K562 (cell line): ENCODE measurements around the gene ZSCAN26. TPM values are rescaled to one million over a fixed set of nuclear protein-coding genes. Genes with fewer than 3 reads are reported as not detected.

Source experiments
- CCNT2 ChIP-seq: IDR thresholded peaks from 2 replicates; pipeline ENCODE4 v1.6.1; 2011; ENCODE audit warnings: borderline replicate concordance, low read depth, mild to moderate bottlenecking, moderate library complexity, mixed read lengths, low read length; ENCODE audit not compliant: insufficient read length; ENCODE audit errors: extremely low read depth
- CTBP1 ChIP-seq: fragments of 450-650 bp; IDR thresholded peaks from 2 replicates; pipeline ENCODE4 v1.6.1; 2016; ENCODE audit warnings: borderline replicate concordance
- DIDO1 ChIP-seq: fragments of 450-650 bp; IDR thresholded peaks from 2 replicates; pipeline ENCODE4 v1.6.1; 2016; ENCODE audit warnings: low read depth, missing biosample characterization, missing genetic modification characterization
- GTF2E2 ChIP-seq: fragments of 200-800 bp; sonication (Bioruptor generic); IDR thresholded peaks from 2 replicates; pipeline ENCODE4 v1.6.1; 2016; ENCODE audit warnings: missing genetic modification characterization, missing compliant biosample characterization
- HNRNPLL ChIP-seq: fragments of 200-400 bp; formaldehyde crosslinking; IDR thresholded peaks from 2 replicates; pipeline ENCODE4 v1.6.1; 2017; ENCODE audit warnings: low read length, low read depth, mild to moderate bottlenecking; ENCODE audit not compliant: poor library complexity, severe bottlenecking
- MTA3 ChIP-seq: fragments of 450-650 bp; formaldehyde crosslinking; IDR thresholded peaks from 2 replicates; pipeline ENCODE4 v1.6.1; 2017; ENCODE audit warnings: mild to moderate bottlenecking, borderline replicate concordance
- SP1 ChIP-seq: sonication (generic); formaldehyde crosslinking; IDR thresholded peaks from 2 replicates; pipeline ENCODE4 v1.8.1; 2022; ENCODE audit warnings: mild to moderate bottlenecking, missing genetic modification reagents
- XRCC3 ChIP-seq: fragments of 450-650 bp; IDR thresholded peaks from 2 replicates; pipeline ENCODE4 v1.6.1; 2017; ENCODE audit warnings: mild to moderate bottlenecking, moderate library complexity
- ZNF197 ChIP-seq: fragments of 200-800 bp; sonication (Bioruptor generic); IDR thresholded peaks from 2 replicates; pipeline ENCODE4 v1.6.1; 2016; ENCODE audit warnings: low read depth, missing genetic modification characterization, missing compliant biosample characterization
- polyA plus RNA-seq, 8 experiments: library from polyadenylated mRNA; depleted of rRNA in 4 of 8; stranded (reverse) in 5 of 8; unstranded in 3 of 8; fragments of >200 nt; fragmentation: Nextera tagmentation in 2 of 8; fragmentation: Illumina TruSeq in 1 of 8; extraction: Ambion mirVana in 2 of 8; extraction: Trizol in 1 of 8; gene quantifications; 2 replicates each; pipeline versions ENCODE4 v1.2.1 to v1.2.3, GENCODE V29; 2011 to 2014; ENCODE audit warnings: inconsistent platforms in 1 of 8, missing spikeins in 1 of 8
- total RNA-seq, 7 experiments: library from RNA; depleted of rRNA in 6 of 7; stranded (reverse); fragments of >200 nt in 6 of 7; fragmentation: Illumina TruSeq in 2 of 7; extraction: Trizol in 2 of 7; gene quantifications; 2 replicates each; pipeline versions ENCODE4 v1.2.1 to v1.2.3, GENCODE V29; 2011 to 2021; ENCODE audit warnings: low replicate concordance in 1 of 7
- TF ChIP-seq, protein P1 (sequence below), 2 experiments: fragments of 450-650 bp; IDR thresholded peaks; 2 replicates each; pipeline ENCODE4 v1.6.1; 2016; ENCODE audit warnings: mild to moderate bottlenecking in 2 of 2, borderline replicate concordance in 1 of 2, low read depth in 1 of 2, moderate library complexity in 1 of 2

Gene ZSCAN26
- total and polyA plus RNA-seq, 9 of the 15 experiments (the other 6 are each of a cell fraction or from before 2014, with no cell fraction given): 5.9 to 14.2 (median 10.5) TPM

DNA sequence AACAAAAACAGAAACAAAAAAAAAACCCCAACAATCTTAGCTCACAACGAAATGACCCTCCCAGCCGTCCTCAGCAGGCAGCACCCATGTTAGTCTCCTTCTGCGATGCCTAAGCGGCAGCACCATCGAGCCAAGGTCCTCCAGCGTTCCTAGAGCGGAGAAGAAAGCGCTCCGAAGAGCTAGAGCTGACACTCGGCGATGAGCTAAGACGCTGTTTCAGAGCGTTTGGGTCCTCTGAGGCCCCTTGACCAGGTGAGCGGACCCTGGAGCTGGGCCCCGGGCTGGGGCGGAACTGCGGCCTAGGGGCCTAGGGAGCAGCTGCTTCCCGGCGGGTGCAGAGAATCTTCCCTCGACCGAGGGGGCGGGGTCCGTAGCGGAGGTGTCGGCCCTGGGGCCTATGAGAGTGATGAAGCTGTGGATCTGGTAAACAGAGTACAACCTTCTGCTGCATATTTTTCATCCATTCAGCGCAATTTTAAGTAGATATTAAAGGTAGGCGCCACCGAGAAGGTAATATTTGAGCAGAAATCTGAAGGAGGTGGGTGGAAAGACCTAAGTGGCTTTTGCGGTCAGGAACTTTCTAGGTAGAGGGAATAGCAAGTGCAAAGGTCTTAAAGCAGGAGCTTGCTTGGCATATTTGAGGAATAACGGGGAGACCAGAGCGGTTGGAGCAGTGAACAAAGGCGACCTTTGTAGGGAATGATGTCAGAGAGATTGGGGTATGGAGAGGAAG, at the start of gene ZSCAN26 (continued):
- TF ChIP-seq GTF2E2 (peak; percentile 98), CCNT2 (peak; percentile 54), XRCC3 (no peak), ZNF197 (CRISPR knock-in tag) (peak; percentile 69; the same call in 1 of the 2 replicates), SP1 (CRISPR knock-in tag) (peak; percentile 85), HNRNPLL (peak; percentile 40), MTA3 (peak; percentile 91; the same call in 1 of the 2 replicates), CTBP1 (peak; percentile 92), DIDO1 (tag) (peak; percentile 92)
- TF ChIP-seq, protein P1, sequence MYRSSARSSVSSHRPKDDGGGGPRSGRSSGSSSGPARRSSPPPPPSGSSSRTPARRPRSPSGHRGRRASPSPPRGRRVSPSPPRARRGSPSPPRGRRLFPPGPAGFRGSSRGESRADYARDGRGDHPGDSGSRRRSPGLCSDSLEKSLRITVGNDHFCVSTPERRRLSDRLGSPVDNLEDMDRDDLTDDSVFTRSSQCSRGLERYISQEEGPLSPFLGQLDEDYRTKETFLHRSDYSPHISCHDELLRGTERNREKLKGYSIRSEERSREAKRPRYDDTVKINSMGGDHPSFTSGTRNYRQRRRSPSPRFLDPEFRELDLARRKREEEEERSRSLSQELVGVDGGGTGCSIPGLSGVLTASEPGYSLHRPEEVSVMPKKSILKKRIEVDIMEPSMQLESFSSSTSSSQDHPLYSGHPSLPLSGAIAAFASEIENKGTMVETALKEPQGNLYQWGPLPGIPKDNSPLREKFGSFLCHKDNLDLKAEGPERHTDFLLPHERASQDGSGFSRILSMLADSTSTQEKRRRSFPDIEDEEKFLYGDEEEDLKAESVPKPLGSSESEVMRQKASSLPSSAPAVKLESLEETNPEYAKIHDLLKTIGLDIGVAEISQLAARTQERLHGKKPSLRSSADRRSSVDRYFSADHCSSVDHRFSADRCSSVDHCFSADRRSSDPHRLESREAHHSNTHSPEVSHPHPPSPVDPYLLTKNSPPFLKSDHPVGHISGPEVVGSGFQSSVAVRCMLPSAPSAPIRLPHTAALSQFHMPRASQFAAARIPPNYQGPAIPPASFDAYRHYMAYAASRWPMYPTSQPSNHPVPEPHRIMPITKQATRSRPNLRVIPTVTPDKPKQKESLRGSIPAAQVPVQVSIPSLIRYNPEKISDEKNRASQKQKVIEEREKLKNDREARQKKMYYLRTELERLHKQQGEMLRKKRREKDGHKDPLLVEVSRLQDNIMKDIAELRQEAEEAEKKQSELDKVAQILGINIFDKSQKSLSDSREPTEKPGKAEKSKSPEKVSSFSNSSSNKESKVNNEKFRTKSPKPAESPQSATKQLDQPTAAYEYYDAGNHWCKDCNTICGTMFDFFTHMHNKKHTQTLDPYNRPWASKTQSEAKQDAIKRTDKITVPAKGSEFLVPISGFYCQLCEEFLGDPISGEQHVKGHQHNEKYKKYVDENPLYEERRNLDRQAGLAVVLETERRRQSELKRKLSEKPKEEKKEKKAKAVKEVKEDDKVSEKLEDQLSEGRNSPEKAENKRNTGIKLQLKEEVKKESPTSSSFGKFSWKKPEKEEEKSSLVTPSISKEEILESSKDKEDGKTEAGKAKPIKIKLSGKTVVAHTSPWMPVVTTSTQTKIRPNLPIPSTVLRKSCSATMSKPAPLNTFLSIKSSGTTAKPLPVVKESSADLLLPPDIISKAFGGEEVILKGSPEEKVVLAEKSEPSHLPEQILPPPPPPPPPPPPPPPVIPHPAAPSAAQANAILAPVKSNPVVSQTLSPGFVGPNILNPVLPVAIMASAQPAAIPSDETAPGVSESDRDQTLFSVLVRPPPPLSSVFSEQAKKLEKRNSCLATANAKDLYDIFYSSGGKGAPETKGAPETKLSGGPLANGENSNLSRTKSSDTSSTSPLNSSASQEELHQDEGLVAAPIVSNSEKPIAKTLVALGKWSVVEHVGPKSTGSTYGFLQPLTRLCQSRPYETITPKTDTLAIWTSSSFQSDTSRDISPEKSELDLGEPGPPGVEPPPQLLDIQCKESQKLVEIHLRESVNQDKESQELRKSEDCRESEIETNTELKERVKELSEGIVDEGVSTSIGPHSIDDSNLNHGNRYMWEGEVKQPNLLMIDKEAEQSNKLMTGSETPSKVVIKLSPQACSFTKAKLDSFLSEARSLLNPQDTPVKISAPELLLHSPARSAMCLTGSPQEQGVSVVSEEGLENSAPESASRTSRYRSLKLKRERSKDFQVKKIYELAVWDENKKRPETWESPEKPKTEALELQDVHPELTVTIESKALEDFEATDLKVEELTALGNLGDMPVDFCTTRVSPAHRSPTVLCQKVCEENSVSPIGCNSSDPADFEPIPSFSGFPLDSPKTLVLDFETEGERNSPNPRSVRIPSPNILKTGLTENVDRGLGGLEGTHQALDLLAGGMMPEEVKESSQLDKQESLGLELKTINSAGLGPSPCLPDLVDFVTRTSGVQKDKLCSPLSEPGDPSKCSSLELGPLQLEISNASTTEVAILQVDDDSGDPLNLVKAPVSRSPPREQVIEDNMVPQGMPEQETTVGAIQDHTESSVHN (IDR thresholded peaks at IDR 0.05; ENCODE audit: borderline replicate concordance in 1 of 2, low read depth in 1 of 2): peak in 1 of 2 experiments; percentile 50; a peak in 1 of 4 replicates
